ENCODE measurements around the gene SEMA3G.

GRCh38 chr3:52397676-52398399 lies 47.1 kb downstream of the SEMA3G start:
- TF ChIP-seq, protein P1, sequence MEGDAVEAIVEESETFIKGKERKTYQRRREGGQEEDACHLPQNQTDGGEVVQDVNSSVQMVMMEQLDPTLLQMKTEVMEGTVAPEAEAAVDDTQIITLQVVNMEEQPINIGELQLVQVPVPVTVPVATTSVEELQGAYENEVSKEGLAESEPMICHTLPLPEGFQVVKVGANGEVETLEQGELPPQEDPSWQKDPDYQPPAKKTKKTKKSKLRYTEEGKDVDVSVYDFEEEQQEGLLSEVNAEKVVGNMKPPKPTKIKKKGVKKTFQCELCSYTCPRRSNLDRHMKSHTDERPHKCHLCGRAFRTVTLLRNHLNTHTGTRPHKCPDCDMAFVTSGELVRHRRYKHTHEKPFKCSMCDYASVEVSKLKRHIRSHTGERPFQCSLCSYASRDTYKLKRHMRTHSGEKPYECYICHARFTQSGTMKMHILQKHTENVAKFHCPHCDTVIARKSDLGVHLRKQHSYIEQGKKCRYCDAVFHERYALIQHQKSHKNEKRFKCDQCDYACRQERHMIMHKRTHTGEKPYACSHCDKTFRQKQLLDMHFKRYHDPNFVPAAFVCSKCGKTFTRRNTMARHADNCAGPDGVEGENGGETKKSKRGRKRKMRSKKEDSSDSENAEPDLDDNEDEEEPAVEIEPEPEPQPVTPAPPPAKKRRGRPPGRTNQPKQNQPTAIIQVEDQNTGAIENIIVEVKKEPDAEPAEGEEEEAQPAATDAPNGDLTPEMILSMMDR (conservative IDR thresholded peaks at IDR 0.05) = no peak
- no peak for TF ChIP-seq EZH2 (IDR thresholded peaks at IDR 0.05; ENCODE audit: low read depth)
